Sigmoid colon (tissue), 4 donors: ENCODE data around the gene MSANTD2.

Source experiments
- CTCF ChIP-seq, 4 experiments: fragments of 450-650 bp in 3 of 4; fragments of 200-600 bp in 1 of 4; IDR thresholded peaks; one replicate each; pipeline ENCODE4 v1.5.1; 2016 to 2019; ENCODE audit warnings: antibody characterized with exemption in 4 of 4, mild to moderate bottlenecking in 3 of 4, moderate library complexity in 2 of 4
- POLR2A ChIP-seq, 2 donors: fragments of 450-650 bp; IDR thresholded peaks; one replicate each; pipeline ENCODE4 v1.6.1; 2016; ENCODE audit warnings: antibody characterized with exemption in 2 of 2, mild to moderate bottlenecking in 2 of 2, moderate library complexity in 2 of 2
- POLR2AphosphoS5 ChIP-seq, 4 donors: sonication (generic); formaldehyde crosslinking; IDR thresholded peaks; one replicate each; pipeline ENCODE4 v1.6.1; 2017; ENCODE audit warnings: antibody characterized with exemption in 4 of 4

GRCh38 chr11:124728134-124728533 lies 72.1 kb downstream of the MSANTD2 start:
- TF ChIP-seq CTCF (IDR thresholded peaks at IDR 0.05) (no peak), POLR2A (IDR thresholded peaks at IDR 0.05) (no peak), POLR2AphosphoS5 (IDR thresholded peaks at IDR 0.05) (no peak)
